Fibroblast of skin of abdomen (primary cell): Measurements from ENCODE around the gene AGBL3.
A peak's percentile ranks its signal among the peaks of the same experiment; 100 is the strongest.

ENCODE experiments used
- DNase-seq: peaks from one replicate; pipeline ENCODE4 v3.0.0-alpha.2; 2013

AGBL3 gene

GRCh38 chr7:135150072-135150782, 163.9 kb downstream of the AGBL3 start:
- DNase-seq, result no peak

DNA sequence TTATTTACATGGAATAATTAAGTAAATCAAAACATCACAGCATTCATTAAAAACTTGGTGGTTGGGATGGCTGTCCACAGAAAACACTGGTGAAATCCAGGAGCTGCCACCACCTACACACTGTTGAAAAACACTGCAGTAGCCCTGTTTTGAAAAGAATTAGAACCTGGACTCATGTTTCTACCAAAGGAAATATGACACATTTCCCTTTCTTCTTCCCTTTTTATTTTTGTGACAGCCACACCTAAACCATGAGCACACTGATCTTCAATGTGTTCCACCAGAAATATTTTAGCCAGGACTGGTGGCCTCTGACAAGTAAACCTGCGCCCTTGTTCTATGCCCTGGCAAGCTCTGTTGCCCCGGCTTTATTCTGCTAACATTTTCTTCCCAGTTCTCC, 164.8 kb downstream of the AGBL3 start:
- no peak for DNase-seq

DNA sequence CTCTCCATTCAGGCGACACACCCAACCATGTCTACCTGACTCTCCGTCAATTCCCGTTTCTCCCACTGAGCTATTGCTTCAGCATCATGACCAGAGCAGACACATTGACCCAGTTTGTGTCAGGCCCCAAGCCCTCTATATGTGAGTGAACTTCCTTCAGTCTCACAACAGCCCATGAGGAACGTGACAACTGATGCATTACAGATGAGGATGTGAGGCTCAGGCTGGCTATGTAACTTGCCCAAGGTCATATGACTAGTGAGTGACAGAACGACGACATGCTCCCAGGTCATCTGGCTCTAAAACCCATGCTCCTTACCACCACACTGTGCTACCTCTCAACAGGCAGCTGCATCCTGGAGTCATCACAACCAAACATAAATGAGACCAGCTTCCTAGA, 165.2 kb downstream of the AGBL3 start:
- DNase-seq, result no peak

- DNase-seq, result no peak
These were observed 166.1 kb downstream of the AGBL3 start for GRCh38 chr7:135152442-135152841.

GRCh38 chr7:135154734-135155133, 168.4 kb downstream of the AGBL3 start:
- no peak for DNase-seq

- DNase-seq, result no peak
These were observed 170.0 kb downstream of the AGBL3 start for GRCh38 chr7:135156290-135156689.

- DNase-seq, result no peak
These were observed 171.9 kb downstream of the AGBL3 start for GRCh38 chr7:135158141-135158655.

- DNase-seq, result no peak
These were observed 172.6 kb downstream of the AGBL3 start for GRCh38 chr7:135158874-135159273.

GRCh38 chr7:135159359-135160085, 173.2 kb downstream of the AGBL3 start:
- no peak for DNase-seq

GRCh38 chr7:135160098-135160857, 174.0 kb downstream of the AGBL3 start:
- DNase-seq, result peak; percentile 6

GRCh38 chr7:135160858-135161653, 174.7 kb downstream of the AGBL3 start:
- no peak for DNase-seq

DNA sequence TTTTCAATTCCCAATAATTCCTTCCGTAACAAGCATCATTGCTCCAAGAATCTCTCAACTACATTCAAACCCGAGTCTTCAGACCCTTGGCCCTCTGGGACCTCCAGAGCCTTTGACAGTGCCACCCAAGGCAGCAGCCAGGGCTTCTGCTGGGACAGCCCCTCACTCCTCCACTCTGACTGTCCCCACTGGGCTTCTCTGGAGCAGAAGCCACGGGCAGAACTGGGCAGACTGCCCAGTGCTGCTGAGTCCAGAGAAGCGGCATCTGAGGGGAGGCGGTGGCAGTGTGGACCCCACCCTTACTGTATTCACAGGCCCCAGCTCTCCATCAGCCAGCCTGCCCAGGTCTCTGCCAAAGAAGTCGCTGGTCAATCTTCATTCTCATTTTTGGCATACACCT, 175.4 kb downstream of the AGBL3 start:
- no peak for DNase-seq

GRCh38 chr7:135162382-135163001, 176.2 kb downstream of the AGBL3 start:
- no peak for DNase-seq

DNA sequence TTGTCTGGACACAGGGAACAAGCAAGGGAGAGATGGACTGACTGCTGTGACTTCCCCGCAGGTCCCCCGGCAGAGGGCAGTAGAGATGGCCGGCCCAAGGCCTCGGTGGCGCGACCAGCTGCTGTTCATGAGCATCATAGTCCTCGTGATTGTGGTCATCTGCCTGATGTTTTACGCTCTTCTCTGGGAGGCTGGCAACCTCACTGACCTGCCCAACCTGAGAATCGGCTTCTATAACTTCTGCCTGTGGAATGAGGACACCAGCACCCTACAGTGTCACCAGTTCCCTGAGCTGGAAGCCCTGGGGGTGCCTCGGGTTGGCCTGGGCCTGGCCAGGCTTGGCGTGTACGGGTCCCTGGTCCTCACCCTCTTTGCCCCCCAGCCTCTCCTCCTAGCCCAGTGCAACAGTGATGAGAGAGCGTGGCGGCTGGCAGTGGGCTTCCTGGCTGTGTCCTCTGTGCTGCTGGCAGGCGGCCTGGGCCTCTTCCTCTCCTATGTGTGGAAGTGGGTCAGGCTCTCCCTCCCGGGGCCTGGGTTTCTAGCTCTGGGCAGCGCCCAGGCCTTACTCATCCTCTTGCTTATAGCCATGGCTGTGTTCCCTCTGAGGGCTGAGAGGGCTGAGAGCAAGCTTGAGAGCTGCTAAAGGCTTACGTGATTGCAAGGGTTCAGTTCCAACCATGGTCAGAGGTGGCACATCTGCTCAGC, 178.2 kb downstream of the AGBL3 start:
- DNase-seq, result no peak

DNA sequence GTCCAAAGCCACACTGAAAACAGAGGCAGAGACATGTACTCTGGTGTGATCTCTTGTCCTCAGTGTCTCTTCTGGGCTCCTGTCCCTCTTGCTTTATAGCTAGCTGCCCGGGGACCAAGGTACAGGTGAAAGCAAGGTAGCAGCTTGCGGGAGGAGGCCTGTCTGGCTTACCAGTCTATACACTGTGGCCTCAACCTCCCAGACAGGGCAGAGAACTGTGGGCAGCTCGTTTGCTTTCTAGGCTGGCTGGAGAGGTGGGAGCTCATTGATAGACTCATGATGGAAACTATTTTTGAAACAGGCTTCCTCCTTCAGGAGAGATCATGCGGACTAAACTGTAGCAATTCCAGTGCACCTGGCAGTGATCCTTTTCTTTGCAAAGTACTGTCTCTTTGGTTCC, 179.6 kb downstream of the AGBL3 start:
- no peak for DNase-seq

- no peak for DNase-seq
These were observed 180.2 kb downstream of the AGBL3 start for GRCh38 chr7:135166338-135166990.

DNA sequence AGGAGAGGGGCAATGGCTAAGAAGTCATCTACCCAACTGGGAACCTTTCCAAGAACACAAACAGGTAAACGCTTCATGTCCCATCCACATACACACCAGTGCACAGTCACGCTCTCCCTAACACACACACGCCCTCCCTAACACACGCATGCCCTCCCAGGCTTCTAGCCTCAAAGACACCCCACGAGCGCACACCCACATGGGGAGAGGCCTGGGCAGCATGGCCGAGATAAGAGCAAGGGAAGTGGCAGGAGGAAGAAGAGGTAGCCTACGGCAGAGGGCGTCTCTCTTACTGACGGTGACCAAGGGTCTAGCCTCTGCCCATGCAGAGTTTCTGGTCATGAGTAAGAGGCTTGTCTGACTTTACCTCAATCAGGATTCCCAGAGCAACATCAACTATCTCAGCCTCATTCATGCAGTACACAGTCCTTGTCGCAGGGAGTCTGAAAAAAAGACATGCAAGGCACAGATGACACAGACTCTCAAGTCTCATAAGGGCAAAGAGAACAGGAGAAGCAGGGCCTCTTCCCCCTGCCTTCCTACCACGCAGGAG, 181.1 kb downstream of the AGBL3 start:
- DNase-seq, result no peak

DNA sequence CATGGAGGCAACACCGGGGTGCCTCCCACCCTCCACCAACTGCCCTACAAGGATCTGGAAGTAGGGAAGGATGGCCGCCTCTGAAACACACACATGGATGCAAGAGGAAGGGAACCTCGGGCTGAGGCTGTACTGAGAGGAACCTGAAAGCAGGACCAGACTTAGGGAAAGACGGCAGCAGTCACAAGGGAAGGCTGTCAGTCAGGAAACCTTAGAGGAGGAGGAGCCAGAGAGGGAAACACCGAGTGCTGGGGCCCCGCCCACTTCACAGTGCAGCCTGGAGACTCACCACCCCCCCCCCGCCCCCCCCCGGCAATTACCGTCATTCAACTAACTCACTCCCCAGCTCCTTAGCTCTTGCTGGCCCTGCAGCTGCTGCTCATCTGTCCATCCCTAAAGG, 181.7 kb downstream of the AGBL3 start:
- no peak for DNase-seq

DNA sequence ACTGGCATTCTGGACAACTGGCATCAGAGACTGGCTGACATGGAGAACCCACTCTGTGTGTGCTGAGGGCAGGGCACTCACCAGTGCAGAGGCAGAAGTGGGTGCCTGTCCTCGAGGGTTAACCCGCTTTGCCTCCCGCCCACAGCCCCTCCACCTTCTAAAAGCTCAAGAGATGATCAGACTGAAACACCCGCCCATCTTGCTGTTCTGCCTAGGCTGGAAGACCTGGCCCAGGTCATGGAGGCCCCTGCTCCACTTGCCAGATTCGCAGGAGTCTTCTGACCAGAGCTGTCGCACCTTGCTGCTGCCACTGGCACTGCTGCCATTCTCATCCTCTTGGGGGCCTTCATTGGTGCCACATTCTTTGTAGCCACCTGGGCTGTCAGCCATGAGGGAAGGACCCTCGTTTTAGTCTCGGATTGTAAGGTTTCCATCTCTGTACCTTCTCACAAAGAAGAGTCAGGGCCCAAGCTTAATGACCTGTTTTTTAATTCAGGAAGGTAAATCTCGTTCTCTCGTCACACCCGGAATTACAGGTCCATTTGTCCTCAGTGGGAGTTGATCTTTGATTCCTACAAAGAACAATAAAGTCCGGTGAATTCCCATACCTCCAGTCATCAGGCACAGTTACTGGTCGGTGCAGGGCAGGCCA, 182.3 kb downstream of the AGBL3 start:
- DNase-seq, result no peak
